ENCODE data around the gene RAD51B. TPM values are rescaled to one million over a fixed set of nuclear protein-coding genes. Genes with fewer than 3 reads are reported as not detected.

Gene RAD51B
- total and polyA plus RNA-seq, 4 donors = 2.8 to 39.6 (median 13.3) TPM; not detected in 1

DNA sequence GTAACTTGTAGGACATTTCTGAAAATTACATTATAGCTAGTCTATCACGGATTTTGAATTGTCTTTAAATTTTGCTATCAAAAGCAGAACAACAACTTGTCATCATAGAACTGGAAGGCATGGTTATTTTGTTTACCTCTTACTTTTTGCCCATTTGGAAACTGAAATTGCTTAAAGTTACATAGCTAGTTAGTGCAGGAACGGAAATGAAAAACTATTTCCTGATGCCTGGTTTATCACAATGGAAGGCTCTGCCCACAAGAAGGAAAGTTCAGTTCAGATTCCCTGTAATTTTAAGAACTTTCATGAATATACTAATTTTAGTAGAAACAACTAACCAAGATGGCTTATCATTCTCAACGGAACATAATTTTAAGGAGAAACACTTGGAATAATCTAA, 427.7 kb downstream of the RAD51B start:
- Histone ChIP-seq H3K4me3 (ENCODE audit: low read length in 2 of 2) (no peak overlapping the region), H3K4me1 (ENCODE audit: control insufficient read depth in 1 of 2, insufficient read depth in 2 of 2, low read length in 2 of 2) (peaks cover 19 to 21% of the 10 kb centered on the region in 2 donors), H3K36me3 (ENCODE audit: control insufficient read depth in 1 of 2, insufficient read depth in 2 of 2, low read length in 1 of 2) (no peaks in the 10 kb centered on the region), H3K27me3 (ENCODE audit: control insufficient read depth in 1 of 2, insufficient read depth in 2 of 2, low read length in 1 of 2) (no peaks in the 10 kb centered on the region), H3K9me3 (ENCODE audit: control insufficient read depth, low read length) (no peaks in the 10 kb centered on the region), H3K27ac (ENCODE audit: low read depth in 1 of 2, low read length in 2 of 2) (peak overlapping the region in 1 of 2 donors; percentile 95)
- ATAC-seq (ENCODE audit: low FRiP score) (no peak), DNase-seq (no peak)
- WGBS, 2 donors = 25 to 26% methylated on average over 3 of the region's 3 CpGs
- intact Hi-C loops (cut with DNase I) = loop anchor here (5.0 to 10.0 kb wide), 4 partner anchors 145 to 438 kb away; no protein-coding TSS in a partner anchor

- WGBS, 2 donors = 48 to 49% methylated on average over 4 of the region's 4 CpGs
- ATAC-seq (ENCODE audit: low FRiP score) (peak; percentile 59), DNase-seq (no peak)
- Histone ChIP-seq H3K4me3 (ENCODE audit: low read length in 2 of 2) (no peak overlapping the region), H3K36me3 (ENCODE audit: control insufficient read depth in 1 of 2, insufficient read depth in 2 of 2, low read length in 1 of 2) (no peaks in the 10 kb centered on the region), H3K27ac (ENCODE audit: low read depth in 1 of 2, low read length in 2 of 2) (peak overlapping the region in 1 of 2 donors; percentile 51), H3K9me3 (ENCODE audit: control insufficient read depth, low read length) (no peaks in the 10 kb centered on the region), H3K4me1 (ENCODE audit: control insufficient read depth in 1 of 2, insufficient read depth in 2 of 2, low read length in 2 of 2) (peaks cover 19 to 21% of the 10 kb centered on the region in 2 donors), H3K27me3 (ENCODE audit: control insufficient read depth in 1 of 2, insufficient read depth in 2 of 2, low read length in 1 of 2) (no peaks in the 10 kb centered on the region)
- intact Hi-C loops (cut with DNase I) = loop anchor here (2.0 to 10.0 kb wide), 9 partner anchors 145 to 569 kb away; no protein-coding TSS in a partner anchor
Observed at GRCh38 chr14:68247676-68248268, 428.2 kb downstream of the RAD51B start.

- no peaks in the 10 kb centered on the region for H3K9me3 ChIP-seq (ENCODE audit: control insufficient read depth, low read length)
- WGBS, 2 donors = 43 to 45% methylated on average over 7 of the region's 7 CpGs
- no peaks in the 10 kb centered on the region for H3K27me3 ChIP-seq (ENCODE audit: control insufficient read depth in 1 of 2, insufficient read depth in 2 of 2, low read length in 1 of 2)
- intact Hi-C loops (cut with DNase I) = loop anchor here (2.0 to 10.0 kb wide), 9 partner anchors 144 to 568 kb away; no protein-coding TSS in a partner anchor
- DNase-seq = peak; percentile 57 to 73
- H3K36me3 ChIP-seq (ENCODE audit: control insufficient read depth in 1 of 2, insufficient read depth in 2 of 2, low read length in 1 of 2) = no peaks in the 10 kb centered on the region
- no peak overlapping the region for H3K4me3 ChIP-seq (ENCODE audit: low read length in 2 of 2)
- peak overlapping the region in 1 of 2 donors; percentile 82 for H3K27ac ChIP-seq (ENCODE audit: low read depth in 1 of 2, low read length in 2 of 2)
- ATAC-seq (ENCODE audit: low FRiP score) = peak; percentile 82
- peaks cover 19 to 21% of the 10 kb centered on the region in 2 donors for H3K4me1 ChIP-seq (ENCODE audit: control insufficient read depth in 1 of 2, insufficient read depth in 2 of 2, low read length in 2 of 2)
Observed at GRCh38 chr14:68248481-68249255, 429.1 kb downstream of the RAD51B start.

DNA sequence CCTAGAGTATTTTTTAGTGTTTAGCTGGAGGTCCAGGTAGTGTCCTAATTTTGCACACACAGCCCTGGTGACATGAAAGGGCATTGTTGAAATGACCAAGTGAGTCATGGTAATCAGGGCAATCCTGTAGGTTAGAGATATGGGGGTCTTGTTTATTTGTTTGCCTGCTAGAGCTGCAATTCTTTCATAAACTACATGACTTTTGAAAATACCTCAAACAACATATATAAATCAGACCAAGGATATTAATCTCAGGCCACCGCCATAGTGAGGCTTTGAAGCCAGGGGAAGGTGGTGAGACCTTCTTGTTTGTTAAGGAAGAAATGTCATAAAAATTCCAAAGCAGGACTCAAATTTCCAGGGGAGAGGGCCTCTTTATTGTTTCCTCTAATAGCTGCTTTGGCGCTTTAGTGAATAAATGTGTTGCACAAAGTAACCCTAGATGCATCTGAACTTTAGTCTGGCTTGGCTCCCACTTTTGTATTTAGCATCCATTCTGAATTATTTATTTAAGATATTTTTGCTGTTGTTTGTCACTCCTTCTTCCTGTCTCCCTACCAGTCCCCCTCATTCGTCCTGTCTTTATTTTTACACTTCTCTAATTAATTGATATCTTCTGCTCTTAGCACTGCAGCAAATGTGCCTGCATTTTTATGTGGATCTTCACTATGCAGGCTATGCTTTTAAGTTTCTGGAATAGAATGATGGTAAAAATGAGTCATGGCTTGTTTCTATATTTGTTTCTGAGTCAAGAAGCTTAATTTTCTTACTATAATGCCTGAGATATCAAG, 430.3 kb downstream of the RAD51B start:
- no peak for ATAC-seq (ENCODE audit: low FRiP score)
- H3K27ac ChIP-seq (ENCODE audit: low read depth in 1 of 2, low read length in 2 of 2) = peak overlapping the region in 1 of 2 donors; percentile 64
- 35 to 39% methylated on average over 3 of the region's 3 CpGs for WGBS, 2 donors
- peaks cover 15 to 19% of the 10 kb centered on the region in 2 donors for H3K4me1 ChIP-seq (ENCODE audit: control insufficient read depth in 1 of 2, insufficient read depth in 2 of 2, low read length in 2 of 2)
- intact Hi-C loops (cut with DNase I) = loop anchor here (2.0 to 10.0 kb wide), 10 partner anchors 117 to 567 kb away; no protein-coding TSS in a partner anchor
- H3K4me3 ChIP-seq (ENCODE audit: low read length in 2 of 2) = no peak overlapping the region
- DNase-seq = no peak
- no peaks in the 10 kb centered on the region for H3K27me3 ChIP-seq (ENCODE audit: control insufficient read depth in 1 of 2, insufficient read depth in 2 of 2, low read length in 1 of 2)
- H3K9me3 ChIP-seq (ENCODE audit: control insufficient read depth, low read length) = no peaks in the 10 kb centered on the region
- no peaks in the 10 kb centered on the region for H3K36me3 ChIP-seq (ENCODE audit: control insufficient read depth in 1 of 2, insufficient read depth in 2 of 2, low read length in 1 of 2)

DNA sequence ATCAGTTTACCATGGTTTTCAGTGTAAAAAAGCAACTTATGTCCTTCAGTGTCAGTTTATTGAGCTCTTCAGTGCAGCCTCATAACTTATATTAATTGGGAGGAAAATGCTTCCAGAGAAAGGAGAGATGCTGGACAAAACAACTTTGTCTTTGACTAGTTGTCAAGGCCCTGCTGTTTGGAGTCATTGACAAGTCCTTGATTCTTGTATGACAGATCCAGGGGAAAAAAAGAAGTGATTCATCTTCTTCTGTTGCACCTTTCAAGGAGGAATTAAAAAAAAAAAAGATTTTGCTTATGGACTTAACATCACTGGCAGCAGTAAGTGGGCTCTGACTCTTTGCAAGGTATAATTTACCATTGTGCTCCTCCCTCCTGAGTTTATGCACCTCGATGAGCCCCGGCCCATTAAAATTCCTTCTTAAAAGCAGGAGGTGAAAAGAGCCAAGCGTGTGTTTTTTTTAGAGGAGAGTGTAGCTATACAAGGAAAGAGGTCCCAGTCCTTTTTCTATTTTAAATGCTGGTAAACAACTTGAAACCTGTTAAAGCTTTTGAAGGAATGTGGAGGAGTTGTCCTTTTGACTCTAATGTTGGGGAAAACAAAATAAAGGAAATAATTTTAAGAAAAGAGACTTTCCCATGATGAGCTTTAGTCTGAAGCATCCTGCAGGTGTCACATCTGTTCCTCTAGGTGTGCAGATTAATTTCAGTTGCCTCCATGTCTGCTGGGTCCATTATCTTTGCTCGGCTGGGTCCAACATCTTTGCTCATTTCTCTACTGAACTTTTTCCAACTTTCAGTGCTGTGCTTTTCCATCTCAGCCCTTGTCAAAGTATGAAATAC, 431.6 kb downstream of the RAD51B start:
- ATAC-seq (ENCODE audit: low FRiP score) (no peak), DNase-seq (no peak)
- 9 to 18% methylated on average over 4 of the region's 4 CpGs for WGBS, 2 donors
- Histone ChIP-seq H3K4me3 (ENCODE audit: low read length in 2 of 2) (no peak overlapping the region), H3K27ac (ENCODE audit: low read depth in 1 of 2, low read length in 2 of 2) (peak overlapping the region; percentile 73 to 79), H3K9me3 (ENCODE audit: control insufficient read depth, low read length) (no peaks in the 10 kb centered on the region), H3K4me1 (ENCODE audit: control insufficient read depth in 1 of 2, insufficient read depth in 2 of 2, low read length in 2 of 2) (peaks cover 14 to 15% of the 10 kb centered on the region in 2 donors), H3K36me3 (ENCODE audit: control insufficient read depth in 1 of 2, insufficient read depth in 2 of 2, low read length in 1 of 2) (no peaks in the 10 kb centered on the region), H3K27me3 (ENCODE audit: control insufficient read depth in 1 of 2, insufficient read depth in 2 of 2, low read length in 1 of 2) (no peaks in the 10 kb centered on the region)
- intact Hi-C loops (cut with DNase I) = loop anchor here in 1 of 2 donors (5.0 kb wide), 1 partner anchor 116 kb away; no protein-coding TSS in a partner anchor

DNA sequence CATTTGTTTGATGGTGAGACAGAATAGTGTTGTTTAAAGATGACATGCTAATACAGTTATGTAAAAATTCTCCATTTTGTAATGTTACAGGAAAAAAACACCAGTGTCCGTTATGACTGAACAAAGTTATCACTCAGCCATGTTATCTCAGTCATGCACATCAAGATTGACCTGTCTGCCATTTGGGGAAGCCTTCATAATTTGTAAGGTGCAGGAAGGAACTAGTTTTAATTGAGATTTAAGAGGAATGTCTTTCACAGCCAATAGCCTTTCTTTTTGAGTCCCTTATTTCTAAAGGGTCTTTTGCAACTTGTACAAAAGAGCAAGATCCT, 432.2 kb downstream of the RAD51B start:
- WGBS, 2 donors = 13 to 38% methylated on average over 1 of the region's 1 CpG
- peak overlapping the region; percentile 36 to 68 for H3K27ac ChIP-seq (ENCODE audit: low read depth in 1 of 2, low read length in 2 of 2)
- H3K36me3 ChIP-seq (ENCODE audit: control insufficient read depth in 1 of 2, insufficient read depth in 2 of 2, low read length in 1 of 2) = no peaks in the 10 kb centered on the region
- no peaks in the 10 kb centered on the region for H3K9me3 ChIP-seq (ENCODE audit: control insufficient read depth, low read length)
- H3K4me1 ChIP-seq (ENCODE audit: control insufficient read depth in 1 of 2, insufficient read depth in 2 of 2, low read length in 2 of 2) = peaks cover 14% of the 10 kb centered on the region in 2 donors
- ATAC-seq (ENCODE audit: low FRiP score) = no peak
- DNase-seq = no peak
- H3K27me3 ChIP-seq (ENCODE audit: control insufficient read depth in 1 of 2, insufficient read depth in 2 of 2, low read length in 1 of 2) = no peaks in the 10 kb centered on the region
- intact Hi-C loops (cut with DNase I) = loop anchor here in 1 of 2 donors (5.0 kb wide), 1 partner anchor 116 kb away; no protein-coding TSS in a partner anchor
- H3K4me3 ChIP-seq (ENCODE audit: low read length in 2 of 2) = no peak overlapping the region

DNA sequence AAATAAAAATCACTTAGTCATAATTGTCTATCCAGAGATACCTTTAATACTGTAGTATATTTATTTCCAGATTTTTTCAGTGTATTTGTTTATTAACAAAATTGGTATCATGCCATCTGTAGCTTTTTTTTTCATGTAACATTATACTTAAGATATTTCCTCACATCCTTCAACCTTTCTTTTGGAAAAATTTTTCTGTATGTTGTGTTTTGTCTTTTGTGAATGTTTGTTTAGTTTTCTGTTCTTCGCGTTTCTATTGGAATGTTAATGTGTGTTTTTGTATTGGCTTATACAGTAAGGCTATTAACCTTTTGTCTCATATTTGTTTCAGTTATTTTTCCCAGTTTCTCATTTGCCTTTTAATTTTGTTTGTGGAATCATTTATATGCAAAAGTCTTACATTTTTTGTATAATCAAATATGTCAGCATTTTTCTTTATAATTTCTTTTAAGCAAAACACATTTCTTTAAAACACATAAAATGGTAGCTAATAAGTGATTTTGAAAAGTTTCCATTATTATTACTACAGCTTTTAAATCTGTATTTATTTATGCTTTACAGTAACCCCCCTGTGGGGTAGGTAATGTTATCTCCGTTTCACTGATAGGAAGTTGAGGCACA, 433.7 kb downstream of the RAD51B start:
- ATAC-seq (ENCODE audit: low FRiP score) (no peak), DNase-seq (no peak)
- 47 to 58% methylated on average over 3 of the region's 3 CpGs for WGBS, 2 donors
- Histone ChIP-seq H3K36me3 (ENCODE audit: control insufficient read depth in 1 of 2, insufficient read depth in 2 of 2, low read length in 1 of 2) (no peaks in the 10 kb centered on the region), H3K27me3 (ENCODE audit: control insufficient read depth in 1 of 2, insufficient read depth in 2 of 2, low read length in 1 of 2) (no peaks in the 10 kb centered on the region), H3K9me3 (ENCODE audit: control insufficient read depth, low read length) (no peaks in the 10 kb centered on the region), H3K27ac (ENCODE audit: low read depth in 1 of 2, low read length in 2 of 2) (no peak overlapping the region), H3K4me1 (ENCODE audit: control insufficient read depth in 1 of 2, insufficient read depth in 2 of 2, low read length in 2 of 2) (peaks cover 14% of the 10 kb centered on the region in 2 donors), H3K4me3 (ENCODE audit: low read length in 2 of 2) (no peak overlapping the region)
- intact Hi-C loops (cut with DNase I) = loop anchor here in 1 of 2 donors (5.0 kb wide), 1 partner anchor 114 kb away; no protein-coding TSS in a partner anchor

All from aorta (tissue), 5 donors.